GM19438 (cell line): ENCODE data around the gene MAL.

ENCODE experiments used
- ATAC-seq: cut with Tn5 transposase; IDR thresholded peaks from one replicate; pipeline ENCODE4 v1.9.1; 2021; ENCODE audit warnings: low read depth; ENCODE audit not compliant: unreplicated experiment

Gene MAL

DNA sequence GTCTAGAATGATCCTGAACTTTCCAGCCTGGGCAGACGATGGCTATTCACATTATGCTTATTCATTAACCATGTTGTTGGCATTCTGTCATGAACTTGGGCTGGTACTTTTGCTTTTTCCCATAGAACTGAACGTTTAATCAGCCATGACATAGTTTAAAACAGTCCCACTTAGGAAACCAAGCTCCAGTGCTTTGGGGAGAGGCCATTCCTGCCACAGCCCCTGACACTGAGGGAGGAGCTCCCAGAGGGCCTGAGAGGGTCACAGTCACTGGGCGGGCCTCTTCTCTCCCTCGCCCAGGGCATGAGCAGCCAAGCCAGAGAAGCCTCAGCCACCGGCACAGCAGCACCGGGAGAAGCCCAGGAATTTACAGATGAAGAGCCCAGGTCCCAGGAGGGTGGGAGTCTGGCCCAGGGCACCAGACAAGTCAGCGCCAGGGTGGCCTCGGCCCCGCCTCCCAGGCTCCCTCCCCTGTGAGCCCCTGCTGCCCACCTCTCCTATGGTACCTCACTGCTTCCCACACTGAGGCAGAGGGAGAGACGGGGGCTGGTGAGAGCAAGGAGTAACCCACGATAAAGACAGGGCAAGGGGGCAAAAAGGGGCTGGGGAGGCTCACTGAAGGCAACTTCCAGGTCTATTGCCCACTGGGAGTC lies 33.6 kb downstream of the MAL start:
- no peak for ATAC-seq

- ATAC-seq, result no peak
These were observed 34.3 kb downstream of the MAL start for GRCh38 chr2:95059656-95060370.

- ATAC-seq, result no peak
These were observed 35.1 kb downstream of the MAL start for GRCh38 chr2:95060446-95061118.

DNA sequence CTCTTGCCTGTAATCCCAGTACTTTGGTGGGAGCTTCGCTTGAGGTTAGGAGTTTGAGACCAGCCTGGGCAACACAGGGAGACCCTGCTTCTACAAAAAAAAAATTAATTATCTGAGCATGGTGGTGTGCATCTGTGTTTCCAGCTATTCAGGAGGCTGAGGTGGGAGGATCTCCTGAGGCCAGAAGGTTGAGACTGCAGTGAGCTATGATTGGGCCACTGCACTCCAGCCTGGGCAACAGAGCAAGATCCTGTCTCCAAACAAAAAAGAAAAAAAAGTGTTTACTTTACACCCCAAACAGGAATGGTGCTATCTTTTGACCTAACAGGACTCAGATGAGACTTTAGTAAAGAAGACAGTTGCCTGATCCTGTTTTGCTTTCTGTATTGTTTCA lies 35.6 kb downstream of the MAL start:
- ATAC-seq, result no peak

DNA sequence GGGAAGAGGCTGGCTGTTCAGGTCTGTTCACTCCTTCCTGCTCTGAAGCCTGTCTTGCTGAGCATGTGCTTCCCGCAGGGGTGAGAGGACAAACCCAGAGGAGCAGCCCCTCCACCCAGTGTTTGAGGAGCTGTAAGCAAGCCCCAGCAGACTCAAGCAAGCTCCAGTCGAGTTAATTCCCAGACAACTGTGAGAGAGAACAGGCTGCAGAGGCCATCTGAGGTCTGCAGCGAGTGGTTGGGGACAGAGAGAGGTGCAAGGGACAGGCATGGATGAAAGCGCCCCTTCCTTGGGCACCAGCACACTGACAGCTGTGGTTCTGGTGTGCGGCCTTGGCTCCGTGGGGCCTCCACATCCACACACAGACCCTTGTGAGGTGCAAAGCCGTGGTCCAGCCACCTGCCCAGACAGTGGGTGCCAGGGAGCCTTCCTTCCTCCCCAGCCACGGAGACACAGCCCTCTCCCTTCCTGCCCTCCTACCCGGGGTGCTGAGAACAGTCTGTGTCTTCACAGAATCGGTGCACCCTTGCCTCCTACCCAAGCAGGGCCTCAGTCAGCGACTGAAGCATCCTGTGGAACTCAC lies 36.2 kb downstream of the MAL start:
- ATAC-seq, result no peak

DNA sequence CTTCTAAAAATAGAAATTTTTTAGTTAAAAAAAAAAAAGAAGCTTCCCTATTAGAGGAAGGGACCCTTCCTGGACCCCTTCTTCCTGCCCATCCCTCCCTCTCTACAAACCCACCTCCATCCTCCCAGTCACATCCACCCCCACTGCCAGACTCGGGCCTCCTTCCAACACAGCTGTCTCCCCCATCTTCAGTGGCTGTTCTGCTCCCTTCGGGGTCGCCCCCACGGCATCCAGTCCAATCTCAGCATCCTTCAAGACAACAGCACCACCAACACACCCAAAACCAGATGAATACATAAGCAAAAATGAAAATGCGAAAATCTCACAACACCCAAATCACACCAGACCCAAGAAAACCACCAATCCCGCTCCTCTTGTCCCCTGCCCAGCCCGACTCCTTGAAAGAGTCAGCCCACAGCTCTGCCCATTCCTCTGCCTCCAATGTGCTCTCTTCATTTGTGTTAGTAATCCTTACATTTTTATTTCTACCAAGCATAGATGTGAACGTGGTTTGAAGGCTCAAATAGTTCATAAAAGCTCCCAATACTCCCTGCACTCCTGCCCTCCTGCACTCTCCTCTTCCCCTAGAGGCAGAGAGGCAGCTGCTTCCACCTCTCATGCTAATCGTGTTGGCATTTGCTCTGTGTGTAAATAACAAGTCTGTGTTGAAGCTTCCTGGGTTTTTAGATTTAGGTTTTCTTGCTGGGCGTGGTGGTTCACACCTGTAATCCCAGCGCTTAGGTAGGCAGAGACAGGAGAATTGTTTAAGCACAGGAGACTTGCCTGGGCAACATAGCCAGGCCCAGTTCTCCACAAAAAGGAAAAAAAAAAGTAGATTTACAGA lies 37.0 kb downstream of the MAL start:
- peak; percentile 20 for ATAC-seq

GRCh38 chr2:95063086-95063958 lies 37.8 kb downstream of the MAL start:
- peak; percentile 67 for ATAC-seq

GRCh38 chr2:95068256-95068655 lies 42.7 kb downstream of the MAL start:
- no peak for ATAC-seq

GRCh38 chr2:95069465-95069864 lies 44.0 kb downstream of the MAL start:
- ATAC-seq, result no peak

DNA sequence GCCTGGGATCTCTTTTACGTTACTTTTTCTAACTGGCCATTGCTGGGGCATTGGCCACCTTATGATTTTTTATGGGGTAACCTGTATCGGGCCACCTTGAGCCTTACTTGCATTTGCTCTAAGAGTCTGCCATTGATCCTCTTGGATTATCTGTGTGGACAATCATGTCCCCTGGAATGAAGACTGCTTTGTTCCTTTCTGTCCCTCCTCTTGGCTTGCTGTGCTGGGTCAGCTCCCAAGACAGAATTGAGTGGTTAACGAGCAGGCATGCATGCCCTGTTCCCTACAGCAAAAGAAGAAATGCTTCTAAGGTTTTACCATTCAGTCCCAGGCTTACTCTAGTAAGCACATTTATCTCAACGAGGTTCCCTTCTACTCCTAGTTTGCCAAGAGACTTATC lies 46.3 kb downstream of the MAL start:
- ATAC-seq, result no peak

GRCh38 chr2:95072424-95072823 lies 46.9 kb downstream of the MAL start:
- no peak for ATAC-seq

GRCh38 chr2:95073856-95074662 lies 48.6 kb downstream of the MAL start:
- ATAC-seq, result no peak

- no peak for ATAC-seq
These were observed 49.3 kb downstream of the MAL start for GRCh38 chr2:95074663-95075439.

DNA sequence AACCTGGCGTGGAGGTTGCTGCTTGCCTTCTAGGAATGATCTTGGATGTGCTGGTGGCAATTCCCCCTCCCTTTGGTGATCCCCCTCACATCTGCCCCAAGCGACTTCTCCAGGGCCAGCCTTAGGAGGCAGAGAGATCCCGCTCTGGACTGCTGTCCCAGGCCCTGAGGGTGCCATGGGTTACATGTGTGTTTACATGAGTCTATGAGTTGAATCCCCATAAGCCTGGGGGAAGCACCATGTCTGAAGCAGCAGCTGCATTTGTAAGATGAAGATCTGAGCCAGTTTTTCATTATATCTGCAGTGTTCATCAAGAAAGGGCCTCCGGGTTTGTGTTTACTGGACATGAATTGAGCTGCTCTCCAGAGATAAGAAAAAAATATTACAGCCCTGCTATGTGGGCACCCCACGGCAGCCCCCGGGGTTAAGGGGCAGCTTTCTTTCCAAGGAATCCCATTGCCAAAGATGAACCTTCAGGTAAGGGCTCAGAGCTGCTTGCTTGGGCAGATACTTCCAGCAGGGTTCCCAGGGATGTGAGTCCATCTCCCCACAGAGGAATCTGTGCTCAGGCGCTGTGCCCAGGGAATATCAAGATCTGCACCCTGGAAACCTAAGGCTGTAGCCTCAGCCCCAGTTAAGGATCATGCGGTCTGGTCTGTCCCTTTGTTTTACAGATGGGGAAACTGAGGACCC lies 50.1 kb downstream of the MAL start:
- ATAC-seq, result no peak

GRCh38 chr2:95076705-95077529 lies 51.4 kb downstream of the MAL start:
- ATAC-seq, result peak; percentile 77

DNA sequence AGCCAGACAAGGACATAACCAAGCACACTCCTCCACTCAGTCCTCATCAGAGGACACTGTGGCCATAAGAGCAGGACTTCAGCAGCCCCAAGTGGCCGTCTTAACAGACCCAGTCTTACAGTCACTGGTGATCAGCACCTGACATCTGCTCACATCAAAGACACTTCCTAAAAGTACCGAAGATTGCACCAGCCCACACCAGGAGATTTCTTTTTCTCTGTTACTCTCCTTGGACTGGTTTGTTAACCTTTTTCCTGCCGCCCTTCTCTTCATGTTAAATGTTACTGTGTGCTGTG lies 52.0 kb downstream of the MAL start:
- ATAC-seq, result no peak
